Measurements from ENCODE around the gene RMND1. TPM values are rescaled to one million over a fixed set of nuclear protein-coding genes. Genes with fewer than 3 reads are reported as not detected.

RMND1 gene
- total and polyA plus RNA-seq, 2 experiments from 2014 or later, result 29.9 to 30.6 TPM

GRCh38 chr6:151389618-151390275 is 62.2 kb downstream of the RMND1 start:
- Histone ChIP-seq H2AFZ (peak overlapping the region; percentile 70), H3K36me3 (ENCODE audit: low read depth) (no peaks in the 10 kb centered on the region), H3K4me2 (ENCODE audit: unreplicated experiment) (peak overlapping the region; percentile 96), H3K79me2 (ENCODE audit: insufficient read depth) (peaks cover 74% of the 10 kb centered on the region), H3K27me3 (replicated peaks; ENCODE audit: insufficient read depth) (no peaks in the 10 kb centered on the region), H3K27ac (peak overlapping the region; percentile 98), H4K20me1 (ENCODE audit: insufficient read depth) (peaks cover 15% of the 10 kb centered on the region; the same call in 1 of the 2 replicates), H3K9ac (peak overlapping the region; percentile 98), H3K4me3 (peak overlapping the region; percentile 87), H3K9me2 (ENCODE audit: insufficient read depth) (no peaks in the 10 kb centered on the region), H3F3A (ENCODE audit: insufficient read depth) (peaks cover 42% of the 10 kb centered on the region), H3K9me3 (ENCODE audit: low read depth) (no peaks in the 10 kb centered on the region), H3K4me1 (ENCODE audit: insufficient read depth) (peaks cover 48% of the 10 kb centered on the region)
- no peak for TF ChIP-seq EZH2phosphoT487 (IDR thresholded peaks at IDR 0.05; ENCODE audit: insufficient read depth, low read depth)
- no peak for TF ChIP-seq EZH2 (IDR thresholded peaks at IDR 0.05; ENCODE audit: insufficient read depth, poor library complexity, severe bottlenecking)
- DNase-seq, result peak; percentile 86
- WGBS, 2 experiments (ENCODE audit: low coverage in 1 of 2, low lambda C conversion rate in 2 of 2, missing lambda C conversion rate in 2 of 2), result 1 to 2% methylated on average over 37 of the region's 54 CpGs
- in situ Hi-C loops (cut with MboI), result no loop called here

- Histone ChIP-seq H3K36me3 (ENCODE audit: low read depth) (no peaks in the 10 kb centered on the region), H3K9ac (peak overlapping the region; percentile 98), H3K9me2 (ENCODE audit: insufficient read depth) (no peaks in the 10 kb centered on the region), H3K27ac (peak overlapping the region; percentile 98), H2AFZ (peak overlapping the region; percentile 70), H3K27me3 (replicated peaks; ENCODE audit: insufficient read depth) (no peaks in the 10 kb centered on the region), H3K4me2 (ENCODE audit: unreplicated experiment) (peak overlapping the region; percentile 96), H3K79me2 (ENCODE audit: insufficient read depth) (peaks cover 74% of the 10 kb centered on the region), H3F3A (ENCODE audit: insufficient read depth) (peaks cover 42% of the 10 kb centered on the region), H3K4me1 (ENCODE audit: insufficient read depth) (peaks cover 46% of the 10 kb centered on the region), H3K9me3 (ENCODE audit: low read depth) (no peaks in the 10 kb centered on the region), H4K20me1 (ENCODE audit: insufficient read depth) (peaks cover 15% of the 10 kb centered on the region; the same call in 1 of the 2 replicates), H3K4me3 (peak overlapping the region; percentile 87)
- no peak for DNase-seq
- 39 to 42% methylated on average over 12 of the region's 12 CpGs for WGBS, 2 experiments (ENCODE audit: low coverage in 1 of 2, low lambda C conversion rate in 2 of 2, missing lambda C conversion rate in 2 of 2)
- in situ Hi-C loops (cut with MboI), result no loop called here
- TF ChIP-seq EZH2 (IDR thresholded peaks at IDR 0.05; ENCODE audit: insufficient read depth, poor library complexity, severe bottlenecking) (no peak), EZH2phosphoT487 (IDR thresholded peaks at IDR 0.05; ENCODE audit: insufficient read depth, low read depth) (no peak)
Measured at GRCh38 chr6:151388997-151389617, 62.8 kb downstream of the RMND1 start.

GRCh38 chr6:151388236-151388635 is 63.7 kb downstream of the RMND1 start:
- peak overlapping the region; percentile 98 for H3K27ac ChIP-seq
- no peaks in the 10 kb centered on the region for H3K9me2 ChIP-seq (ENCODE audit: insufficient read depth)
- H3K4me2 ChIP-seq (ENCODE audit: unreplicated experiment), result peak overlapping the region; percentile 96

GRCh38 chr6:151387175-151387970 is 64.6 kb downstream of the RMND1 start:
- H3K27ac ChIP-seq, result peak overlapping the region; percentile 98
- no peaks in the 10 kb centered on the region for H3K9me3 ChIP-seq (ENCODE audit: low read depth)
- H3K9ac ChIP-seq, result no peak overlapping the region; the same call in 1 of the 2 replicates
- peaks cover 31% of the 10 kb centered on the region for H3F3A ChIP-seq (ENCODE audit: insufficient read depth)
- DNase-seq, result peak; percentile 79
- no peaks in the 10 kb centered on the region for H3K36me3 ChIP-seq (ENCODE audit: low read depth)
- peak overlapping the region; percentile 72 for H3K4me2 ChIP-seq (ENCODE audit: unreplicated experiment)
- TF ChIP-seq EZH2phosphoT487 (IDR thresholded peaks at IDR 0.05; ENCODE audit: insufficient read depth, low read depth) (no peak), EZH2 (IDR thresholded peaks at IDR 0.05; ENCODE audit: insufficient read depth, poor library complexity, severe bottlenecking) (no peak)
- H3K4me1 ChIP-seq (ENCODE audit: insufficient read depth), result peaks cover 29% of the 10 kb centered on the region
- in situ Hi-C loops (cut with MboI), result no loop called here
- H3K27me3 ChIP-seq (replicated peaks; ENCODE audit: insufficient read depth), result no peaks in the 10 kb centered on the region
- 0 out of 2 replicates have a peak overlapping the region, but pooled peaks have one; percentile 1 for H2AFZ ChIP-seq
- H3K79me2 ChIP-seq (ENCODE audit: insufficient read depth), result peaks cover 74% of the 10 kb centered on the region
- 84 to 87% methylated on average over 11 of the region's 11 CpGs for WGBS, 2 experiments (ENCODE audit: low coverage in 1 of 2, low lambda C conversion rate in 2 of 2, missing lambda C conversion rate in 2 of 2)
- H4K20me1 ChIP-seq (ENCODE audit: insufficient read depth), result peaks cover 2% of the 10 kb centered on the region; the same call in 1 of the 2 replicates
- H3K4me3 ChIP-seq, result peak overlapping the region; percentile 3; the same call in 1 of the 2 replicates
- no peaks in the 10 kb centered on the region for H3K9me2 ChIP-seq (ENCODE audit: insufficient read depth)

More at GRCh38 chr6:151388236-151388635, 63.7 kb downstream of the RMND1 start:
- DNase-seq, result no peak
- Histone ChIP-seq H2AFZ (no peak overlapping the region), H3K9me3 (ENCODE audit: low read depth) (no peaks in the 10 kb centered on the region), H3K4me3 (no peak overlapping the region), H3K27me3 (replicated peaks; ENCODE audit: insufficient read depth) (no peaks in the 10 kb centered on the region), H3K9ac (no peak overlapping the region), H4K20me1 (ENCODE audit: insufficient read depth) (peaks cover 11% of the 10 kb centered on the region; the same call in 1 of the 2 replicates), H3K79me2 (ENCODE audit: insufficient read depth) (peaks cover 74% of the 10 kb centered on the region), H3F3A (ENCODE audit: insufficient read depth) (peaks cover 39% of the 10 kb centered on the region), H3K36me3 (ENCODE audit: low read depth) (no peaks in the 10 kb centered on the region), H3K4me1 (ENCODE audit: insufficient read depth) (peaks cover 37% of the 10 kb centered on the region)
- 97 to 100% methylated on average over 2 of the region's 2 CpGs for WGBS, 2 experiments (ENCODE audit: low coverage in 1 of 2, low lambda C conversion rate in 2 of 2, missing lambda C conversion rate in 2 of 2)
- in situ Hi-C loops (cut with MboI), result no loop called here
- TF ChIP-seq EZH2 (IDR thresholded peaks at IDR 0.05; ENCODE audit: insufficient read depth, poor library complexity, severe bottlenecking) (no peak), EZH2phosphoT487 (IDR thresholded peaks at IDR 0.05; ENCODE audit: insufficient read depth, low read depth) (no peak)
